Keratinocyte (primary cell): ENCODE data around the gene STMN3. TPM values are rescaled to one million over a fixed set of nuclear protein-coding genes. Genes with fewer than 3 reads are reported as not detected.

Source experiments
- DNase-seq: peaks from one replicate; pipeline ENCODE4 v3.0.0-alpha.2; 2011; ENCODE audit warnings: low read depth, missing footprints, low spot score
- FAIRE-seq: peaks from 2 replicates; lab custom pipeline; 2011; peaks lifted over from hg19 to GRCh38; lab: Jason Lieb, UNC
- H2AFZ ChIP-seq: 2 replicates; pipeline ENCODE4 v1.6.0; 2012; ENCODE audit warnings: low read length, control low read depth, inconsistent platforms; ENCODE audit not compliant: control insufficient read depth
- H3K27ac ChIP-seq: 2 replicates; pipeline ENCODE4 v1.5.1; 2011; ENCODE audit warnings: low read length; ENCODE audit not compliant: control insufficient read depth, insufficient read depth
- H3K27me3 ChIP-seq: 3 replicates; pipeline ENCODE4 v1.6.0; 2011; ENCODE audit warnings: low read length; ENCODE audit not compliant: control insufficient read depth, insufficient read depth; ENCODE audit errors: extremely low read depth
- H3K36me3 ChIP-seq, 2 experiments: 2 replicates in 1 of 2; 3 replicates in 1 of 2; pipeline ENCODE4 v1.5.1; 2011; ENCODE audit warnings: low read length in 2 of 2, mild to moderate bottlenecking in 1 of 2; ENCODE audit not compliant: control insufficient read depth in 2 of 2, insufficient read depth in 2 of 2; ENCODE audit errors: extremely low read depth in 1 of 2
- H3K4me1 ChIP-seq: 3 replicates; pipeline ENCODE4 v1.5.1; 2011; ENCODE audit warnings: low read length; ENCODE audit not compliant: control insufficient read depth, insufficient read depth; ENCODE audit errors: extremely low read depth
- H3K4me2 ChIP-seq: 3 replicates; pipeline ENCODE4 v1.6.0; 2011; ENCODE audit warnings: low read depth, low read length; ENCODE audit not compliant: control insufficient read depth, insufficient read depth; ENCODE audit errors: extremely low read depth
- H3K4me3 ChIP-seq, 3 experiments: fragments of 200-600 bp in 1 of 3; sonication (generic) in 1 of 3; 2 replicates in 2 of 3; 3 replicates in 1 of 3; pipeline ENCODE4 v1.5.1; 2011 to 2016; ENCODE audit warnings: low read length in 3 of 3, mild to moderate bottlenecking in 3 of 3, control low read depth in 2 of 3, inconsistent platforms in 1 of 3, low read depth in 1 of 3, mixed read lengths in 1 of 3, mixed run types in 1 of 3, moderate library complexity in 1 of 3; ENCODE audit not compliant: control insufficient read depth in 2 of 3, insufficient read depth in 2 of 3; ENCODE audit errors: extremely low read depth in 1 of 3
- H3K79me2 ChIP-seq: 2 replicates; pipeline ENCODE4 v1.6.0; 2012; ENCODE audit warnings: low read length; ENCODE audit not compliant: control insufficient read depth, insufficient read depth
- H3K9ac ChIP-seq: 3 replicates; pipeline ENCODE4 v1.6.0; 2011; ENCODE audit warnings: low read length; ENCODE audit not compliant: control insufficient read depth, insufficient read depth; ENCODE audit errors: extremely low read depth
- H3K9me1 ChIP-seq: 3 replicates; pipeline ENCODE4 v1.6.0; 2011; ENCODE audit warnings: low read length; ENCODE audit not compliant: control insufficient read depth, insufficient read depth; ENCODE audit errors: extremely low read depth
- H3K9me3 ChIP-seq: 2 replicates; pipeline ENCODE4 v1.5.1; 2012; ENCODE audit warnings: low read depth, low read length; ENCODE audit not compliant: control insufficient read depth
- H4K20me1 ChIP-seq: 3 replicates; pipeline ENCODE4 v1.6.0; 2011; ENCODE audit warnings: low read length; ENCODE audit not compliant: control insufficient read depth, insufficient read depth; ENCODE audit errors: extremely low read depth
- EZH2 ChIP-seq: IDR thresholded peaks from one replicate; pipeline ENCODE4 v1.6.1; 2012; ENCODE audit warnings: inconsistent platforms, mild to moderate bottlenecking, low read length, moderate library complexity
- dilution Hi-C: fragments of 300-500 bp; cut with MboI; formaldehyde crosslinking; loops from one replicate; pipeline ENCODE4 v1.7.0; 2020; ENCODE audit warnings: low sequenced_read_pairs; ENCODE audit not compliant: extremely low pct_ligation_motif_present
- polyA plus RNA-seq, 5 experiments: library from polyadenylated mRNA; depleted of rRNA in 3 of 5; stranded (reverse) in 3 of 5; stranded (forward) in 1 of 5; unstranded in 1 of 5; fragments of >200 nt; gene quantifications; 1 replicate in 1 of 5; 2 replicates in 3 of 5; 3 replicates in 1 of 5; pipeline versions ENCODE4 v1.2.1 to v1.2.3, GENCODE V29; 2011 to 2012; ENCODE audit warnings: missing spikeins in 2 of 5, low read depth in 1 of 5, low replicate concordance in 1 of 5
- TF ChIP-seq, protein P1 (sequence below), 3 experiments: IDR thresholded peaks in 1 of 3; conservative IDR thresholded peaks in 1 of 3; optimal IDR thresholded peaks in 1 of 3; 2 replicates in 2 of 3; 3 replicates in 1 of 3; pipeline versions ENCODE3 to v1.5.1; 2011; ENCODE audit warnings: low read length in 3 of 3, mild to moderate bottlenecking in 3 of 3, moderate library complexity in 2 of 3, control low read depth in 1 of 3, inconsistent platforms in 1 of 3; ENCODE audit not compliant: insufficient read depth in 2 of 3; ENCODE audit errors: extremely low read depth in 1 of 3

The STMN3 gene
- polyA plus RNA-seq, 1 donor (not counting 4 experiments of a cell fraction or from before 2014, with no cell fraction given) = 12.0 TPM

DNA sequence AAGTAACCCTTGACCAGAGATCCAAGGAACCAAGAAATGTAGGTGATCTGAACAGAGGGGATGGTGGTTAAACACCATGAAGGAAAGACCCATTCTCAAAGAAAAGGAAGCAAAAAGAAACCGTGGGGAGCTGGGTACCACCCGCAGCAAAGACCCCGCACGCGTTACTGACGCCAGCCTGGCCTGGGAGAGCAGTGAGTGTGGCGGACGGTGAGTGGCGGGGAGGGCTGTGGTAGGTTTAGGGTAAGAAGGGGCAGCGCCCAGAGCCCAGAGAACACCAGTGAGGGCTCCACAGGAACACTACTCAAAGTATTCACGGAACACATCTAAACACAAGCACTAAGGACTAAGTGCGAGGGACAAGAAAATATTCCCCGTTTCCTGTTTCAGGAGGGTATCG lies 30.5 kb downstream of the STMN3 start:
- Histone ChIP-seq H4K20me1 (no peaks in the 10 kb centered on the region), H3K9ac (no peak overlapping the region), H3K27me3 (no peaks in the 10 kb centered on the region), H3K36me3 (peaks cover 8 to 14% of the 10 kb centered on the region in 2 experiments), H3K27ac (no peak overlapping the region), H2AFZ (no peak overlapping the region), H3K79me2 (peaks cover 68% of the 10 kb centered on the region), H3K4me2 (no peak overlapping the region), H3K9me1 (no peaks in the 10 kb centered on the region), H3K4me1 (no peaks in the 10 kb centered on the region), H3K4me3 (no peak overlapping the region), H3K9me3 (no peaks in the 10 kb centered on the region)
- FAIRE-seq (no peak), DNase-seq (no peak)
- dilution Hi-C loops = no loop called here
- no peak for TF ChIP-seq EZH2
- TF ChIP-seq, protein P1, sequence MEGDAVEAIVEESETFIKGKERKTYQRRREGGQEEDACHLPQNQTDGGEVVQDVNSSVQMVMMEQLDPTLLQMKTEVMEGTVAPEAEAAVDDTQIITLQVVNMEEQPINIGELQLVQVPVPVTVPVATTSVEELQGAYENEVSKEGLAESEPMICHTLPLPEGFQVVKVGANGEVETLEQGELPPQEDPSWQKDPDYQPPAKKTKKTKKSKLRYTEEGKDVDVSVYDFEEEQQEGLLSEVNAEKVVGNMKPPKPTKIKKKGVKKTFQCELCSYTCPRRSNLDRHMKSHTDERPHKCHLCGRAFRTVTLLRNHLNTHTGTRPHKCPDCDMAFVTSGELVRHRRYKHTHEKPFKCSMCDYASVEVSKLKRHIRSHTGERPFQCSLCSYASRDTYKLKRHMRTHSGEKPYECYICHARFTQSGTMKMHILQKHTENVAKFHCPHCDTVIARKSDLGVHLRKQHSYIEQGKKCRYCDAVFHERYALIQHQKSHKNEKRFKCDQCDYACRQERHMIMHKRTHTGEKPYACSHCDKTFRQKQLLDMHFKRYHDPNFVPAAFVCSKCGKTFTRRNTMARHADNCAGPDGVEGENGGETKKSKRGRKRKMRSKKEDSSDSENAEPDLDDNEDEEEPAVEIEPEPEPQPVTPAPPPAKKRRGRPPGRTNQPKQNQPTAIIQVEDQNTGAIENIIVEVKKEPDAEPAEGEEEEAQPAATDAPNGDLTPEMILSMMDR (optimal IDR thresholded peaks at IDR 0.05 in 1 of 3, IDR thresholded peaks at IDR 0.05 in 1 of 3, conservative IDR thresholded peaks at IDR 0.05 in 1 of 3; ENCODE audit: extremely low read depth in 1 of 3, insufficient read depth in 2 of 3, low read length in 3 of 3) = no peak

DNA sequence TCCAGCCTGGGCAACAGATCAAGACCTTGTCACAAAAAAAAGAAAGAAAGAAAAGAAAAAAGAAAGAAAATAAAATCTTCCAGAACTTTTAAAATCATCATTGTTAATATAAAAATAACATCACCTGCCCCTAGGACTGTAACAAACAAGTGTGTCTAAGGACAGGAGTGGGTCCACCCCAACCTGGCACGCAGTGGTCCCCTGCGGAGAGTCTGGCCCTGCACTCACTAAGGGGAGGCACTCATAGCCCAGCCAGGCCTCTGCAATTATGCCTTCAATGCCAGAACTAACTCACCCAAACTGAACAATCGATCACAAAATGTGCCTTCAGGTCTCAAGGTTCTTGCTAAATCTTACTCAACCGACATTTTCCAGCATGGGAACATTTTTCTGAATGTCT lies 31.1 kb downstream of the STMN3 start:
- no peak for FAIRE-seq

More for the DNA sequence above, 31.1 kb downstream of the STMN3 start:
- Histone ChIP-seq H2AFZ (no peak overlapping the region), H3K9ac (no peak overlapping the region), H3K9me1 (no peaks in the 10 kb centered on the region), H3K27ac (no peak overlapping the region), H3K4me1 (no peaks in the 10 kb centered on the region), H4K20me1 (no peaks in the 10 kb centered on the region), H3K36me3 (peaks cover 9 to 16% of the 10 kb centered on the region in 2 experiments), H3K9me3 (no peaks in the 10 kb centered on the region), H3K27me3 (no peaks in the 10 kb centered on the region), H3K4me2 (no peak overlapping the region), H3K4me3 (no peak overlapping the region), H3K79me2 (peaks cover 62% of the 10 kb centered on the region)
- TF ChIP-seq, protein P1 (optimal IDR thresholded peaks at IDR 0.05 in 1 of 3, IDR thresholded peaks at IDR 0.05 in 1 of 3, conservative IDR thresholded peaks at IDR 0.05 in 1 of 3; ENCODE audit: extremely low read depth in 1 of 3, insufficient read depth in 2 of 3, low read length in 3 of 3) = no peak
- no peak for TF ChIP-seq EZH2
- DNase-seq = no peak
- dilution Hi-C loops = no loop called here
